GM21526 (cell line): ENCODE measurements around the gene DONSON.
A peak's percentile ranks its signal among the peaks of the same experiment; 100 is the strongest.
"Not testable (repeated sequence)": the region's sequence is repeated elsewhere in the genome, so short reads cannot be mapped to it uniquely, and the experiment has no call there.

ENCODE experiments used
- ATAC-seq: cut with Tn5 transposase; IDR thresholded peaks from one replicate; pipeline ENCODE4 v1.9.1; 2021; ENCODE audit warnings: moderate library complexity; ENCODE audit not compliant: unreplicated experiment, low FRiP score

DONSON gene

GRCh38 chr21:33588485-33589335, at the start of gene DONSON:
Gene DONSON (minus strand): TSS chr21:33588684. CDS start chr21:33588641, 43 bp downstream.
- ATAC-seq = peak; percentile 83

- no peak for ATAC-seq
These were observed 45.8 kb upstream of the DONSON start for GRCh38 chr21:33634254-33634653.

- not testable (repeated sequence) for ATAC-seq
These were observed 37.7 kb upstream of the DONSON start for GRCh38 chr21:33626151-33626550.

- ATAC-seq = no peak
These were observed 33.8 kb upstream of the DONSON start for GRCh38 chr21:33622253-33622652.

- ATAC-seq = no peak
These were observed 31.2 kb upstream of the DONSON start for GRCh38 chr21:33619726-33620125.

- no peak for ATAC-seq
These were observed 29.9 kb upstream of the DONSON start for GRCh38 chr21:33618407-33618806.

- ATAC-seq = not testable (repeated sequence)
These were observed 29.1 kb upstream of the DONSON start for GRCh38 chr21:33617565-33617964.

- ATAC-seq = no peak
These were observed 22.7 kb upstream of the DONSON start for GRCh38 chr21:33611006-33611744.

GRCh38 chr21:33608559-33608958, 20.1 kb upstream of the DONSON start:
- no peak for ATAC-seq

GRCh38 chr21:33598051-33598450, 9.6 kb upstream of the DONSON start:
- ATAC-seq = no peak

- ATAC-seq = peak; percentile 33
These were observed 546 bp downstream of the DONSON start for GRCh38 chr21:33587792-33588484.

GRCh38 chr21:33586927-33587326, 1.6 kb downstream of the DONSON start:
- ATAC-seq = no peak

- ATAC-seq = no peak
These were observed 4.0 kb downstream of the DONSON start for GRCh38 chr21:33584455-33584854.

GRCh38 chr21:33578959-33579542, 9.4 kb downstream of the DONSON start:
- no peak for ATAC-seq

GRCh38 chr21:33578214-33578613, 10.3 kb downstream of the DONSON start:
- ATAC-seq = no peak

- ATAC-seq = not testable (repeated sequence)
These were observed 11.7 kb downstream of the DONSON start for GRCh38 chr21:33576741-33577141.

- ATAC-seq = no peak
These were observed 16.1 kb downstream of the DONSON start for GRCh38 chr21:33572350-33572749.

GRCh38 chr21:33569991-33570390, 18.5 kb downstream of the DONSON start:
- ATAC-seq = no peak

GRCh38 chr21:33568448-33568847, 20.0 kb downstream of the DONSON start:
- no peak for ATAC-seq

GRCh38 chr21:33567914-33568313, 20.6 kb downstream of the DONSON start:
- ATAC-seq = no peak

- no peak for ATAC-seq
These were observed 22.0 kb downstream of the DONSON start for GRCh38 chr21:33566514-33566913.
